Central memory CD8-positive, alpha-beta T cell (primary cell): ENCODE measurements around the gene HIPK2.

Experiments
- ATAC-seq: fragments of 150-1000 bp; cut with Tn5 transposase; replicated peaks from 2 replicates; pipeline ENCODE4 v1.10.0; 2022; ENCODE audit warnings: mild to moderate bottlenecking, moderate FRiP score, moderate number of reproducible peaks; ENCODE audit not compliant: poor library complexity, severe bottlenecking; ENCODE audit errors: extremely low read depth
- DNase-seq, 2 donors: peaks; one replicate each; pipeline ENCODE4 v3.0.0; 2021; ENCODE audit warnings: low spot score in 2 of 2
- H3K27ac Mint-ChIP-seq: one replicate; pipeline ENCODE4 v1.8.0; 2022; ENCODE audit warnings: low read depth, mild to moderate bottlenecking, moderate library complexity, mixed read lengths
- H3K27me3 Mint-ChIP-seq: one replicate; pipeline ENCODE4 v1.8.0; 2022; ENCODE audit warnings: mixed read lengths
- H3K36me3 Mint-ChIP-seq: one replicate; pipeline ENCODE4 v1.8.0; 2022; ENCODE audit warnings: mild to moderate bottlenecking, moderate library complexity, mixed read lengths; ENCODE audit not compliant: insufficient read depth
- H3K4me1 Mint-ChIP-seq: one replicate; pipeline ENCODE4 v1.8.0; 2022; ENCODE audit warnings: mixed read lengths
- H3K4me3 Mint-ChIP-seq: one replicate; pipeline ENCODE4 v1.8.0; 2022; ENCODE audit warnings: mild to moderate bottlenecking, moderate library complexity, mixed read lengths
- H3K9me3 Mint-ChIP-seq: one replicate; pipeline ENCODE4 v1.8.0; 2022; ENCODE audit warnings: mixed read lengths

Gene HIPK2

GRCh38 chr7:139777948-139778841, at the start of gene HIPK2:
TSS of gene HIPK2 (minus strand) at chr7:139777998. CDS start at chr7:139777623, 375 bp downstream.
- DNase-seq: peak; percentile 47 to 49
- Mint-ChIP-seq H3K9me3 (no peaks in the 10 kb centered on the region), H3K36me3 (peaks cover 13% of the 10 kb centered on the region), H3K27me3 (peaks cover 13% of the 10 kb centered on the region), H3K4me1 (peaks cover 36% of the 10 kb centered on the region), H3K27ac (peak within 1 kb of the TSS; percentile 97), H3K4me3 (peak within 1 kb of the TSS; percentile 96)
- ATAC-seq: peak; percentile 61

GRCh38 chr7:139827042-139827441, 49.2 kb upstream of the HIPK2 start:
- no peaks in the 10 kb centered on the region for H3K36me3 Mint-ChIP-seq
- ATAC-seq: no peak

GRCh38 chr7:139825666-139826290, 48.0 kb upstream of the HIPK2 start:
- ATAC-seq (no peak), DNase-seq (no peak)
- H3K4me1 Mint-ChIP-seq: peaks cover 1% of the 10 kb centered on the region
- no peak overlapping the region for H3K27ac Mint-ChIP-seq
- H3K4me3 Mint-ChIP-seq: no peak overlapping the region
- no peaks in the 10 kb centered on the region for H3K36me3 Mint-ChIP-seq
- peaks cover 43% of the 10 kb centered on the region for H3K27me3 Mint-ChIP-seq
- no peaks in the 10 kb centered on the region for H3K9me3 Mint-ChIP-seq

More at GRCh38 chr7:139827042-139827441, 49.2 kb upstream of the HIPK2 start:
- no peak for DNase-seq
- Mint-ChIP-seq H3K4me1 (peaks cover 7% of the 10 kb centered on the region), H3K27ac (no peak overlapping the region), H3K27me3 (peaks cover 53% of the 10 kb centered on the region), H3K9me3 (no peaks in the 10 kb centered on the region), H3K4me3 (no peak overlapping the region)

- Mint-ChIP-seq H3K27me3 (peaks cover 40% of the 10 kb centered on the region), H3K36me3 (no peaks in the 10 kb centered on the region), H3K4me1 (no peaks in the 10 kb centered on the region), H3K9me3 (no peaks in the 10 kb centered on the region), H3K4me3 (no peak overlapping the region), H3K27ac (no peak overlapping the region)
- ATAC-seq (no peak), DNase-seq (no peak)
These were observed 46.2 kb upstream of the HIPK2 start for GRCh38 chr7:139823959-139824521.

GRCh38 chr7:139822855-139823254, 45.1 kb upstream of the HIPK2 start:
- Mint-ChIP-seq H3K27ac (no peak overlapping the region), H3K4me1 (no peaks in the 10 kb centered on the region), H3K27me3 (peaks cover 32% of the 10 kb centered on the region), H3K36me3 (no peaks in the 10 kb centered on the region), H3K4me3 (no peak overlapping the region), H3K9me3 (no peaks in the 10 kb centered on the region)
- ATAC-seq: no peak
- no peak for DNase-seq

- Mint-ChIP-seq H3K27me3 (peaks cover 19% of the 10 kb centered on the region), H3K36me3 (no peaks in the 10 kb centered on the region), H3K9me3 (no peaks in the 10 kb centered on the region), H3K4me3 (no peak overlapping the region), H3K27ac (no peak overlapping the region), H3K4me1 (no peaks in the 10 kb centered on the region)
- no peak for DNase-seq
- ATAC-seq: no peak
These were observed 43.7 kb upstream of the HIPK2 start for GRCh38 chr7:139821349-139822105.

- Mint-ChIP-seq H3K27me3 (peaks cover 5% of the 10 kb centered on the region), H3K9me3 (no peaks in the 10 kb centered on the region), H3K27ac (no peak overlapping the region), H3K4me1 (no peaks in the 10 kb centered on the region), H3K36me3 (no peaks in the 10 kb centered on the region), H3K4me3 (no peak overlapping the region)
- DNase-seq (no peak), ATAC-seq (peak; percentile 46)
These were observed 42.3 kb upstream of the HIPK2 start for GRCh38 chr7:139820089-139820488.

GRCh38 chr7:139817249-139817648, 39.5 kb upstream of the HIPK2 start:
- DNase-seq (no peak), ATAC-seq (no peak)
- no peak overlapping the region for H3K27ac Mint-ChIP-seq
- no peaks in the 10 kb centered on the region for H3K9me3 Mint-ChIP-seq
- H3K4me1 Mint-ChIP-seq: no peaks in the 10 kb centered on the region
- no peaks in the 10 kb centered on the region for H3K36me3 Mint-ChIP-seq
- H3K4me3 Mint-ChIP-seq: no peak overlapping the region
- H3K27me3 Mint-ChIP-seq: no peaks in the 10 kb centered on the region

- Mint-ChIP-seq H3K4me1 (no peaks in the 10 kb centered on the region), H3K27me3 (peaks cover 15% of the 10 kb centered on the region), H3K36me3 (no peaks in the 10 kb centered on the region), H3K9me3 (no peaks in the 10 kb centered on the region), H3K4me3 (no peak overlapping the region), H3K27ac (no peak overlapping the region)
- ATAC-seq (no peak), DNase-seq (no peak)
These were observed 35.9 kb upstream of the HIPK2 start for GRCh38 chr7:139813689-139814088.

- Mint-ChIP-seq H3K27me3 (peaks cover 20% of the 10 kb centered on the region), H3K4me3 (no peak overlapping the region)
These were observed 35.4 kb upstream of the HIPK2 start for GRCh38 chr7:139813151-139813550.

GRCh38 chr7:139811066-139811465, 33.3 kb upstream of the HIPK2 start:
- DNase-seq (no peak), ATAC-seq (no peak)
- H3K27ac Mint-ChIP-seq: no peak overlapping the region
- H3K36me3 Mint-ChIP-seq: no peaks in the 10 kb centered on the region
- H3K9me3 Mint-ChIP-seq: no peaks in the 10 kb centered on the region
- no peak overlapping the region for H3K4me3 Mint-ChIP-seq
- peaks cover 35% of the 10 kb centered on the region for H3K27me3 Mint-ChIP-seq
- H3K4me1 Mint-ChIP-seq: no peaks in the 10 kb centered on the region

More at GRCh38 chr7:139813151-139813550, 35.4 kb upstream of the HIPK2 start:
- ATAC-seq (no peak), DNase-seq (no peak)
- Mint-ChIP-seq H3K4me1 (no peaks in the 10 kb centered on the region), H3K36me3 (no peaks in the 10 kb centered on the region), H3K9me3 (no peaks in the 10 kb centered on the region), H3K27ac (no peak overlapping the region)

- DNase-seq (no peak), ATAC-seq (no peak)
- H3K9me3 Mint-ChIP-seq: no peaks in the 10 kb centered on the region
- H3K27ac Mint-ChIP-seq: no peak overlapping the region
- H3K4me1 Mint-ChIP-seq: no peaks in the 10 kb centered on the region
- H3K36me3 Mint-ChIP-seq: no peaks in the 10 kb centered on the region
- no peak overlapping the region for H3K4me3 Mint-ChIP-seq
- peaks cover 35% of the 10 kb centered on the region for H3K27me3 Mint-ChIP-seq
These were observed 31.1 kb upstream of the HIPK2 start for GRCh38 chr7:139808846-139809442.
